ENCODE data around the gene CEP170. TPM values are rescaled to one million over a fixed set of nuclear protein-coding genes. Genes with fewer than 3 reads are reported as not detected.

CEP170 gene
- total RNA-seq, 1 experiment from 2014 or later, result 97.7 TPM

DNA sequence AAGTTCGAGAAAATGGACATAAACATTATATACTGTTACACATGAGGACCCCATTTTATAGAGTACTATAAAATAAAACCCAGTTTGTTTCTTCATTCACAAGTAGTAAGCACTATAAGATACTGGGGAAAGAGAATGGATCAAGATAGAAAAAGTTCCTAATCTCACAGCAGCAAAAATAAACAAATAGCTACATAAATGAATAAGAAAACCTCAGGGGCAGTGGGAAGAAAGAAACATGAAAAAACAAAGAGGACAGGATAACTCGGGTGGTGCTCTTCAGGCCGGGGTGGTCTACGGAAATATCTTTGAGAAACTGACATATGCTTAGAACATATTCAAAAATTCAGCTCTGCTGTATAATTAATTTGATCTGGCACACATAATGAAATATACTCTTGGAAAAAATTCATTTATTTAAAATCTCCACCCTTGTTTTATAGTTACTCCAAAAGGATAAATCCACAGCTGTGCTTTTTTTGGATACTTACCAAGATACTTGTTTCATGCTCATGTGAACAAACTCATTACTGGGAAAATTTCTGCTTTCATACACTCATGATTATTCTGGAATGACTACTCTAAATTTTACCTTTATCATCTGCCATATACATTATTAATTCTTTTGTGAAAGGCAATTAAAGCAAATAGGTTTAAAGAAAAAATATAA is 20.0 kb downstream of the CEP170 start:
- peaks cover 29 to 34% of the 10 kb centered on the region in 2 experiments for H3K9me3 Mint-ChIP-seq
- Histone ChIP-seq H3K79me1 (ENCODE audit: insufficient read depth, low read depth, low read length, poor library complexity, severe bottlenecking) (peaks cover 8% of the 10 kb centered on the region), H3K4me2 (ENCODE audit: insufficient read depth, insufficient read length, low read length) (no peak overlapping the region), H2BK120ac (ENCODE audit: low read depth, low read length, poor library complexity, severe bottlenecking) (no peak overlapping the region), H2BK5ac (ENCODE audit: insufficient read length, low read length) (no peak overlapping the region), H3K27ac (ENCODE audit: insufficient read length, low read depth, low read length) (no peak overlapping the region), H3K9ac (ENCODE audit: extremely low read depth, insufficient read length, low read length) (no peak overlapping the region), H2AK5ac (ENCODE audit: insufficient read length, low read length) (no peak overlapping the region), H2BK15ac (ENCODE audit: low read depth, low read length) (no peak overlapping the region), H3K27me3 (ENCODE audit: insufficient read depth, low read length) (no peaks in the 10 kb centered on the region), H3K4ac (ENCODE audit: low read depth, low read length) (no peak overlapping the region), H2AFZ (ENCODE audit: low read length) (no peak overlapping the region), H3K18ac (ENCODE audit: insufficient read length, low read depth, low read length) (no peak overlapping the region), H3K56ac (ENCODE audit: insufficient read length, low read depth, low read length) (no peak overlapping the region), H3K23ac (ENCODE audit: insufficient read length, low read depth, low read length) (no peak overlapping the region), H4K91ac (ENCODE audit: insufficient read length, low read depth, low read length) (no peak overlapping the region), H3K4me1 (ENCODE audit: insufficient read depth, low read length) (no peaks in the 10 kb centered on the region), H3K14ac (ENCODE audit: insufficient read depth, low read length) (no peak overlapping the region), H2BK12ac (ENCODE audit: insufficient read length, low read depth, low read length) (no peak overlapping the region), H3K79me2 (ENCODE audit: insufficient read depth, low read length) (peaks cover 5% of the 10 kb centered on the region; the same call in 1 of the 2 replicates), H3T11ph (ENCODE audit: low read length) (no peak overlapping the region), H4K5ac (ENCODE audit: insufficient read length, low read depth, low read length) (no peak overlapping the region), H3K9me3 (ENCODE audit: control insufficient read depth, low read depth, low read length) (peaks cover 6% of the 10 kb centered on the region), H3K23me2 (ENCODE audit: insufficient read length, low read depth, low read length, poor library complexity, severe bottlenecking) (no peaks in the 10 kb centered on the region), H4K20me1 (ENCODE audit: control insufficient read depth, insufficient read depth, insufficient read length) (no peaks in the 10 kb centered on the region), H4K8ac (replicated peaks; ENCODE audit: insufficient read length, low read depth, low read length) (no peak overlapping the region), H2BK20ac (ENCODE audit: low read depth, low read length, poor library complexity, severe bottlenecking) (no peak overlapping the region)
- no CpG with 5 or more reads among the region's 4 CpGs for WGBS (ENCODE audit: extremely low coverage, insufficient read length, low lambda C conversion rate)
- no peak overlapping the region for H3K4me3 Mint-ChIP-seq
- TF ChIP-seq, protein P1, sequence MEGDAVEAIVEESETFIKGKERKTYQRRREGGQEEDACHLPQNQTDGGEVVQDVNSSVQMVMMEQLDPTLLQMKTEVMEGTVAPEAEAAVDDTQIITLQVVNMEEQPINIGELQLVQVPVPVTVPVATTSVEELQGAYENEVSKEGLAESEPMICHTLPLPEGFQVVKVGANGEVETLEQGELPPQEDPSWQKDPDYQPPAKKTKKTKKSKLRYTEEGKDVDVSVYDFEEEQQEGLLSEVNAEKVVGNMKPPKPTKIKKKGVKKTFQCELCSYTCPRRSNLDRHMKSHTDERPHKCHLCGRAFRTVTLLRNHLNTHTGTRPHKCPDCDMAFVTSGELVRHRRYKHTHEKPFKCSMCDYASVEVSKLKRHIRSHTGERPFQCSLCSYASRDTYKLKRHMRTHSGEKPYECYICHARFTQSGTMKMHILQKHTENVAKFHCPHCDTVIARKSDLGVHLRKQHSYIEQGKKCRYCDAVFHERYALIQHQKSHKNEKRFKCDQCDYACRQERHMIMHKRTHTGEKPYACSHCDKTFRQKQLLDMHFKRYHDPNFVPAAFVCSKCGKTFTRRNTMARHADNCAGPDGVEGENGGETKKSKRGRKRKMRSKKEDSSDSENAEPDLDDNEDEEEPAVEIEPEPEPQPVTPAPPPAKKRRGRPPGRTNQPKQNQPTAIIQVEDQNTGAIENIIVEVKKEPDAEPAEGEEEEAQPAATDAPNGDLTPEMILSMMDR (conservative IDR thresholded peaks at IDR 0.05), result no peak
- no peak for DNase-seq
- H3K27me3 Mint-ChIP-seq (ENCODE audit: low read depth), result no peaks in the 10 kb centered on the region
- H3K4me1 Mint-ChIP-seq, result peaks cover 14 to 20% of the 10 kb centered on the region in 2 experiments
- peak overlapping the region in 1 of 3 experiments; percentile 12; a peak in 1 of 7 replicates for H3K27ac Mint-ChIP-seq
- peaks cover 40 to 57% (median 48%) of the 10 kb centered on the region in 3 experiments for H3K36me3 Mint-ChIP-seq (ENCODE audit: insufficient read depth in 1 of 3, low read depth in 3 of 3)
